Stimulated activated CD4-positive, alpha-beta T cell treated with anti-CD3 and anti-CD28 coated beads, Interleukin-1b, Interleukin-23, amount 100 ng/mL, for 24 hours (primary cell): ENCODE data around the gene ABCG4.
"Not testable (repeated sequence)": the region's sequence is repeated elsewhere in the genome, so short reads cannot be mapped to it uniquely, and the experiment has no call there.

Experiments used
- DNase-seq, 4 experiments: peaks; one replicate each; pipeline ENCODE4 v3.0.0-alpha.2; 2020; ENCODE audit warnings: low read depth in 4 of 4, low spot score in 1 of 4

The ABCG4 gene

GRCh38 chr11:119115484-119116234, 33.2 kb upstream of the ABCG4 start:
- DNase-seq: no peak

GRCh38 chr11:119116235-119116594, 32.6 kb upstream of the ABCG4 start:
- DNase-seq: no peak

- no peak for DNase-seq
These were observed 32.3 kb upstream of the ABCG4 start for GRCh38 chr11:119116601-119117000.

GRCh38 chr11:119117004-119117706, 31.7 kb upstream of the ABCG4 start:
- no peak for DNase-seq

- DNase-seq: no peak
These were observed 30.6 kb upstream of the ABCG4 start for GRCh38 chr11:119118227-119118626.

- no peak for DNase-seq
These were observed 29.9 kb upstream of the ABCG4 start for GRCh38 chr11:119118946-119119345.

- DNase-seq: no peak
These were observed 28.2 kb upstream of the ABCG4 start for GRCh38 chr11:119120639-119121007.

- DNase-seq: peak; percentile 98 to 100 (median 100)
These were observed 27.6 kb upstream of the ABCG4 start, which contains the start of gene HINFP for GRCh38 chr11:119121008-119121810. Gene HINFP, plus strand, starts transcription at chr11:119121580. Its CDS starts 5,365 bp downstream, at chr11:119126945.

GRCh38 chr11:119121811-119122124, 27.1 kb upstream of the ABCG4 start:
- peak in 2 of 4 experiments; percentile 33 to 37 for DNase-seq

GRCh38 chr11:119125821-119126220, 23.0 kb upstream of the ABCG4 start:
- no peak for DNase-seq

- DNase-seq: no peak
These were observed 22.1 kb upstream of the ABCG4 start for GRCh38 chr11:119126675-119127268.

GRCh38 chr11:119130662-119131061, 18.2 kb upstream of the ABCG4 start:
- no peak for DNase-seq

GRCh38 chr11:119134389-119134978, 14.4 kb upstream of the ABCG4 start:
- DNase-seq: no peak

- not testable (repeated sequence) for DNase-seq
These were observed 9.6 kb upstream of the ABCG4 start for GRCh38 chr11:119139276-119139675.

- DNase-seq: no peak
These were observed 3.9 kb upstream of the ABCG4 start for GRCh38 chr11:119144825-119145486.

GRCh38 chr11:119145551-119145950, 3.3 kb upstream of the ABCG4 start:
- DNase-seq: no peak

- DNase-seq: no peak
These were observed 1.1 kb upstream of the ABCG4 start for GRCh38 chr11:119147604-119148333.

- no peak for DNase-seq
These were observed 183 bp upstream of the ABCG4 start for GRCh38 chr11:119148720-119149017.

GRCh38 chr11:119149786-119150275, 979 bp downstream of the ABCG4 start:
- DNase-seq: no peak

- DNase-seq: no peak
These were observed 3.2 kb downstream of the ABCG4 start for GRCh38 chr11:119152043-119152442.
